Endothelial cell (in vitro differentiated cells): ENCODE data around the gene GLIPR1L1. TPM values are rescaled to one million over a fixed set of nuclear protein-coding genes. Genes with fewer than 3 reads are reported as not detected.

Experiments
- DNase-seq: peaks from one replicate; pipeline ENCODE4 v3.0.0; 2021; ENCODE audit warnings: low spot score
- H3K27ac Mint-ChIP-seq: one replicate; pipeline ENCODE4 v1.8.0; 2021; ENCODE audit warnings: mixed read lengths, inconsistent platforms; ENCODE audit not compliant: unreplicated experiment
- H3K27me3 Mint-ChIP-seq: one replicate; pipeline ENCODE4 v1.8.0; 2021; ENCODE audit warnings: mild to moderate bottlenecking, moderate library complexity, mixed read lengths, inconsistent platforms; ENCODE audit not compliant: unreplicated experiment
- H3K36me3 Mint-ChIP-seq: one replicate; pipeline ENCODE4 v1.8.0; 2021; ENCODE audit warnings: mild to moderate bottlenecking, low read depth, mixed read lengths, inconsistent platforms; ENCODE audit not compliant: unreplicated experiment
- H3K4me1 Mint-ChIP-seq: one replicate; pipeline ENCODE4 v1.8.0; 2021; ENCODE audit warnings: mild to moderate bottlenecking, mixed read lengths, inconsistent platforms; ENCODE audit not compliant: unreplicated experiment
- H3K4me3 Mint-ChIP-seq: one replicate; pipeline ENCODE4 v1.8.0; 2021; ENCODE audit warnings: mild to moderate bottlenecking, mixed read lengths, inconsistent platforms; ENCODE audit not compliant: unreplicated experiment
- H3K9me3 Mint-ChIP-seq: one replicate; pipeline ENCODE4 v1.8.0; 2021; ENCODE audit warnings: mixed read lengths, inconsistent platforms; ENCODE audit not compliant: unreplicated experiment
- total RNA-seq: library from RNA; stranded (reverse); fragmentation: NEBNext Ultra II Directional; extraction: Animal tissue kit (Norgen Biotek cat#: 25700); gene quantifications from one replicate; pipeline ENCODE4 v1.2.1, GENCODE V29; 2021; ENCODE audit not compliant: unreplicated experiment
- TF ChIP-seq, protein P1 (sequence below): fragments of 200-600 bp; sonication (generic); IDR thresholded peaks from one replicate; pipeline ENCODE4 v1.5.0; 2021; ENCODE audit warnings: antibody characterized with exemption; ENCODE audit not compliant: unreplicated experiment

GLIPR1L1 gene
- total RNA-seq, 1 donor from 2014 or later = not detected

DNA sequence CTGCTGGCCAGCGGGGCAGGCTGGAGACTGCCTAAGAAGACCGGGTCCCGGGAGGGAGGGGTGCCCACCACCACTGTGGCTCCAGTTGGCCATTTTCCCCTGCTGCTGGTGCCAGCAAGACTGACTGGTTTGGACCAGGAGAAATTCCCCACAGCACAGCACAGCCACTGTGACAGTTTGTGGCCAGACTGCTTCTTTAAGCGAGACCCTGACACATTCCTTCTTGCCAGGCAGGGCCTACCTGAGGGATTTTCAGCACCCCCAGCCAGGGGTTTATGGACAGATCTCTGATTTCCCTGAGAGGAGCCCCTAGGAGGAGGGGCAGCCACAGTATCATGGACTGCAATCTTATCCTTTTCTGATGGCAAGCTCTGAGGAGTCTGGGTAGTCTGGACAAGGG, 15.5 kb downstream of the GLIPR1L1 start:
- Mint-ChIP-seq H3K27me3 (no peaks in the 10 kb centered on the region), H3K9me3 (no peaks in the 10 kb centered on the region), H3K27ac (no peak overlapping the region), H3K36me3 (no peaks in the 10 kb centered on the region), H3K4me1 (no peaks in the 10 kb centered on the region), H3K4me3 (no peak overlapping the region)
- TF ChIP-seq, protein P1, sequence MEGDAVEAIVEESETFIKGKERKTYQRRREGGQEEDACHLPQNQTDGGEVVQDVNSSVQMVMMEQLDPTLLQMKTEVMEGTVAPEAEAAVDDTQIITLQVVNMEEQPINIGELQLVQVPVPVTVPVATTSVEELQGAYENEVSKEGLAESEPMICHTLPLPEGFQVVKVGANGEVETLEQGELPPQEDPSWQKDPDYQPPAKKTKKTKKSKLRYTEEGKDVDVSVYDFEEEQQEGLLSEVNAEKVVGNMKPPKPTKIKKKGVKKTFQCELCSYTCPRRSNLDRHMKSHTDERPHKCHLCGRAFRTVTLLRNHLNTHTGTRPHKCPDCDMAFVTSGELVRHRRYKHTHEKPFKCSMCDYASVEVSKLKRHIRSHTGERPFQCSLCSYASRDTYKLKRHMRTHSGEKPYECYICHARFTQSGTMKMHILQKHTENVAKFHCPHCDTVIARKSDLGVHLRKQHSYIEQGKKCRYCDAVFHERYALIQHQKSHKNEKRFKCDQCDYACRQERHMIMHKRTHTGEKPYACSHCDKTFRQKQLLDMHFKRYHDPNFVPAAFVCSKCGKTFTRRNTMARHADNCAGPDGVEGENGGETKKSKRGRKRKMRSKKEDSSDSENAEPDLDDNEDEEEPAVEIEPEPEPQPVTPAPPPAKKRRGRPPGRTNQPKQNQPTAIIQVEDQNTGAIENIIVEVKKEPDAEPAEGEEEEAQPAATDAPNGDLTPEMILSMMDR = no peak
- DNase-seq = no peak

DNA sequence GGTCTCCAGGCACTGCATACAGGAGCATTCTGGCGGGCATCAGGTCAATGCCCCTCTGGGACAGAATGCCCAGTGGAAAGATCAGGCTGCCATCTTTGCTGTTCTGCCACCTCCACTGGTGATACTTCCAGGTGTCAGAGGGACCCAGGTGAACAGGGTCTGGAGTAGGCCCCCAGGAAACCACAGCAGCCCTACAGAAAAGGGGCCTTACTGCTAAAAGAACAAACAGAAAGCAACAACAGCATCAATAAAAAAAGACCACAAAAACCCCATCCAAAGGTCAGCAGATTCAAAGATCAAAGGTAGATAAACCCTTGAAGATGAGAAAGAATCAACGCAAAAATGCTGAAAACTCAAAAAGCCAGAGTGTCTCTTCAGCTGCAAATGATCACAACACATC, 15.9 kb downstream of the GLIPR1L1 start:
- H3K9me3 Mint-ChIP-seq = no peaks in the 10 kb centered on the region
- TF ChIP-seq, protein P1 = no peak
- no peak overlapping the region for H3K4me3 Mint-ChIP-seq
- no peaks in the 10 kb centered on the region for H3K4me1 Mint-ChIP-seq
- no peak for DNase-seq
- H3K36me3 Mint-ChIP-seq = no peaks in the 10 kb centered on the region
- H3K27me3 Mint-ChIP-seq = no peaks in the 10 kb centered on the region
- H3K27ac Mint-ChIP-seq = no peak overlapping the region

DNA sequence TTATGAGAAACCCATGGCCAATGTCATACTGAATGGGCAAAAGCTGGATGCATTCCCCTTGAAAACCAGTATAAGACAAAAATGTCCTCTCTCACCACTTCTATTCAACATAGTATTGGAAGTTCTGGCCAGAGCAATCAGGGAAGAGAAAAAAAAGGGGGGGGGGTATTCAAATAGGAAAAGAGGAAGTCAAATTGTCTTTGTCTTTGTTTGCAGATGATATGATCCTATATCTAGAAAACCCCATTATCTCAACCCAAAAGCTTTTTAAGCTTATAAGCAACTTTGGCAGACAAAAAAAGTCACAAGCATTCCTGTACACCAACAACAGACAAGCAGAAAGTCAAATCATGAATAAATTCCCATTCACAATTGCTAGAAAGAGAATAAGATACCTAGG, 19.5 kb downstream of the GLIPR1L1 start:
- Mint-ChIP-seq H3K27me3 (no peaks in the 10 kb centered on the region), H3K4me3 (no peak overlapping the region), H3K27ac (no peak overlapping the region), H3K36me3 (no peaks in the 10 kb centered on the region), H3K4me1 (no peaks in the 10 kb centered on the region), H3K9me3 (no peaks in the 10 kb centered on the region)
- DNase-seq = no peak
- TF ChIP-seq, protein P1 = no peak

DNA sequence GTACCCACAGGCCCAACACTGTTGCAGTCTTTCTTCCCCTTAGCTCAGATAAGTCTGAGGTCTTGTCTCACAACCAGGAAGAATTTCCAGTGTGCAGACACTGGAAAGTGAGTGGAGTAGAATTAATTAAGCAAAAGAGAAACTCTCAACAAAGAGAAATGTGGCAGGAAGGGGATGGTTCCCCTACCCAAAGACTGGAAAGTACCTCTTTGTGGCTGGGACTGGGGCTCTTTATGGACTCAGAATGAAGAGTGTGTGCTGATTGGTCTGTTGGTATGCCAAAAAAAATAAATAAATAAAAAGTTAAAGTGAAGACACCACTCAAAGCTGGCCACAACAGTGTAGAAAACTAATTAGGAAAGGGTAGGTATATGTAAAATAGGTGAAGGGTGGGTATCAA, 26.4 kb downstream of the GLIPR1L1 start:
- no peaks in the 10 kb centered on the region for H3K36me3 Mint-ChIP-seq
- H3K27me3 Mint-ChIP-seq = no peaks in the 10 kb centered on the region
- no peaks in the 10 kb centered on the region for H3K4me1 Mint-ChIP-seq
- TF ChIP-seq, protein P1 = no peak
- H3K4me3 Mint-ChIP-seq = no peak overlapping the region
- no peak overlapping the region for H3K27ac Mint-ChIP-seq
- H3K9me3 Mint-ChIP-seq = no peaks in the 10 kb centered on the region
- DNase-seq = no peak

DNA sequence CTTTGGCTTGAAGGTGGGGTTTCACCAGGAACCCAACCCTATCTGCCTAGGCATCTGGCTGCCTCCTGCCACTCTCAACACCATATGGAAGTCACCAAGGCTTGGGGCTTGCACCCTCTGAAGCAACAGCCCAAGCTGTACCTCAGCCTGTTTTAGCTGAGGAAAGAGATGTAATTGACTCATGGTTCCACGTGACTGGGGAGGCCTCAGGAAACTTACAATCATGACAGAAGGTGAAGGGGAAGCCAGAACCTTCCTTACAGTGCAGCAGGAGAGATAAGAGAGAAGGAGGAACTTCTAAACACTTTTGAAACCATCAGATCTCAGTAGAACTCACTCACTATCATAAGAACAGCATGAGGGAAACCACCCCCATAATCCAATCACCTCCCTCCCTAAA, 26.9 kb downstream of the GLIPR1L1 start:
- Mint-ChIP-seq H3K36me3 (no peaks in the 10 kb centered on the region), H3K4me1 (no peaks in the 10 kb centered on the region), H3K4me3 (no peak overlapping the region), H3K9me3 (no peaks in the 10 kb centered on the region), H3K27me3 (no peaks in the 10 kb centered on the region), H3K27ac (no peak overlapping the region)
- no peak for DNase-seq
- TF ChIP-seq, protein P1 = no peak
